Sigmoid colon (tissue), 4 donors: ENCODE measurements around the gene ATG7.

ENCODE experiments used
- EP300 ChIP-seq, 4 donors: sonication (generic); formaldehyde crosslinking; IDR thresholded peaks; one replicate each; pipeline ENCODE4 v1.6.1; 2017; ENCODE audit warnings: antibody characterized with exemption in 4 of 4
- POLR2A ChIP-seq, 2 donors: fragments of 450-650 bp; IDR thresholded peaks; one replicate each; pipeline ENCODE4 v1.6.1; 2016; ENCODE audit warnings: antibody characterized with exemption in 2 of 2, mild to moderate bottlenecking in 2 of 2, moderate library complexity in 2 of 2
- POLR2AphosphoS5 ChIP-seq, 4 donors: sonication (generic); formaldehyde crosslinking; IDR thresholded peaks; one replicate each; pipeline ENCODE4 v1.6.1; 2017; ENCODE audit warnings: antibody characterized with exemption in 4 of 4
- TF ChIP-seq, protein P1 (sequence below), 4 experiments: fragments of 450-650 bp in 3 of 4; fragments of 200-600 bp in 1 of 4; IDR thresholded peaks; one replicate each; pipeline ENCODE4 v1.5.1; 2016 to 2019; ENCODE audit warnings: antibody characterized with exemption in 4 of 4, mild to moderate bottlenecking in 3 of 4, moderate library complexity in 2 of 4

- TF ChIP-seq, protein P1, sequence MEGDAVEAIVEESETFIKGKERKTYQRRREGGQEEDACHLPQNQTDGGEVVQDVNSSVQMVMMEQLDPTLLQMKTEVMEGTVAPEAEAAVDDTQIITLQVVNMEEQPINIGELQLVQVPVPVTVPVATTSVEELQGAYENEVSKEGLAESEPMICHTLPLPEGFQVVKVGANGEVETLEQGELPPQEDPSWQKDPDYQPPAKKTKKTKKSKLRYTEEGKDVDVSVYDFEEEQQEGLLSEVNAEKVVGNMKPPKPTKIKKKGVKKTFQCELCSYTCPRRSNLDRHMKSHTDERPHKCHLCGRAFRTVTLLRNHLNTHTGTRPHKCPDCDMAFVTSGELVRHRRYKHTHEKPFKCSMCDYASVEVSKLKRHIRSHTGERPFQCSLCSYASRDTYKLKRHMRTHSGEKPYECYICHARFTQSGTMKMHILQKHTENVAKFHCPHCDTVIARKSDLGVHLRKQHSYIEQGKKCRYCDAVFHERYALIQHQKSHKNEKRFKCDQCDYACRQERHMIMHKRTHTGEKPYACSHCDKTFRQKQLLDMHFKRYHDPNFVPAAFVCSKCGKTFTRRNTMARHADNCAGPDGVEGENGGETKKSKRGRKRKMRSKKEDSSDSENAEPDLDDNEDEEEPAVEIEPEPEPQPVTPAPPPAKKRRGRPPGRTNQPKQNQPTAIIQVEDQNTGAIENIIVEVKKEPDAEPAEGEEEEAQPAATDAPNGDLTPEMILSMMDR (IDR thresholded peaks at IDR 0.05), result no peak
- TF ChIP-seq POLR2AphosphoS5 (IDR thresholded peaks at IDR 0.05), result no peak
- TF ChIP-seq POLR2A (IDR thresholded peaks at IDR 0.05), result no peak
- no peak for TF ChIP-seq EP300 (IDR thresholded peaks at IDR 0.05)
Observed at GRCh38 chr3:11238060-11238459, 34.1 kb upstream of the ATG7 start.
